ENCODE results near the gene ARSJ. TPM values are rescaled to one million over a fixed set of nuclear protein-coding genes. Genes with fewer than 3 reads are reported as not detected.

ARSJ gene
- total RNA-seq, 1 donor from 2014 or later, result 0.59 TPM

DNA sequence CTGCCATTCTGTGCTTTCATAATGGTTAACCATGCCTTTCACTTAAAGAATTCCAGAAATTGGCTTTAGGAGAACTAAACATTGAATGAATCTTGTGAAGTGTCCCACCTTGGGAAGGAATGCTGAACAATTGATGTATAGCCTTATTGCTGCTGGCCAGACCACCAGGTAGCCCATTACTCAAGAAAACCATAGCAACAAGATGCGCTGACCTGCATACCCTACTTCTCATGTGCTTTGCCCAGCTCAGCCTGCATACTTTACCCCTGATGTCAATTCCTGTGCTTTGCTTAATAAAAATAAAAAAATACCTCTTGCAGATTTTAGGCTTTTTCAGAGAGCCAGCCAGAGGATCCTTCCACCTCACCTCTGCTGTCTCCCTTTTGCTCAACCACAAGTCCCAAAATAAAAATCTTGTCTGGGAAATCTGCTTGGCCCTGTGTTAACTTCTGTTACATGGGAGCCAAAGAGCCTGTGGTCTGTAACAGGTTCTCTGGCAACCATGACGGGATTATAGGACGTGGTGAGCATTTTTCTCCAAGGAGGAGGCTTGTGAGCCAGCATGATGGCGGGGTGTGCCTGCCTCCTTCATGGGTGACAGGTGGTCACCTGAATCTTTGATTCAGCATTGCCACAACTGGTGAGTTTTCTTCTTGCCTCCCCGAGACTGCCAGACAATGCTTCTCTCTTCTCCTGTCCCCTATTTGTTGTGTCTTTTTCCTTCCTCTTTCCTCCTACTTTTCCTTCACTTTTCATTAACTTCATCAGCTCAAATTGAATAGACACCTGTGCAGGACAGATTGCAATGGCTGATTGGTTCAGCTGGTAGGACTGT is 106.8 kb downstream of the ARSJ start:
- ATAC-seq (no peak), DNase-seq (no peak)
- intact Hi-C loops (cut with micrococcal nuclease), result no loop called here

DNA sequence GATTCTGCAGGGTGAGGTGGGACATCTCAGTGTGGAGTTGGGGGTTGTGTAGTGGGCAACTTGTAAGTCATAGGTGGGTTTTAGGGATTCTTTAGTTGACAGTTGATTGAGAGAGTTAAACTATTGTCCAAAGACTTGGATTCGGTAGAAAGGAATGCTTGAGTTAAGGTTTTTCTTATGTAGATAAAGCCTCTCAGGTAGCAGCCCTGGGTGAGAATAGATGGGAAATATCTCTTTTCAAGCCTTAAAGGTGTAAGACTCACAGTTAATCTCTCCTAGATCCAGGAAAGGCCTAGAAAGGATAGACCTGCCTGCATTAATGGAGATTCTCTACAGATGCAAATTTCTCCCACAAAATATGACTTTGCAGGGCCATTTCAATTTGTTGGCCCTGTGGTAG is 108.4 kb downstream of the ARSJ start:
- DNase-seq (no peak), ATAC-seq (no peak)
- intact Hi-C loops (cut with micrococcal nuclease), result no loop called here

DNA sequence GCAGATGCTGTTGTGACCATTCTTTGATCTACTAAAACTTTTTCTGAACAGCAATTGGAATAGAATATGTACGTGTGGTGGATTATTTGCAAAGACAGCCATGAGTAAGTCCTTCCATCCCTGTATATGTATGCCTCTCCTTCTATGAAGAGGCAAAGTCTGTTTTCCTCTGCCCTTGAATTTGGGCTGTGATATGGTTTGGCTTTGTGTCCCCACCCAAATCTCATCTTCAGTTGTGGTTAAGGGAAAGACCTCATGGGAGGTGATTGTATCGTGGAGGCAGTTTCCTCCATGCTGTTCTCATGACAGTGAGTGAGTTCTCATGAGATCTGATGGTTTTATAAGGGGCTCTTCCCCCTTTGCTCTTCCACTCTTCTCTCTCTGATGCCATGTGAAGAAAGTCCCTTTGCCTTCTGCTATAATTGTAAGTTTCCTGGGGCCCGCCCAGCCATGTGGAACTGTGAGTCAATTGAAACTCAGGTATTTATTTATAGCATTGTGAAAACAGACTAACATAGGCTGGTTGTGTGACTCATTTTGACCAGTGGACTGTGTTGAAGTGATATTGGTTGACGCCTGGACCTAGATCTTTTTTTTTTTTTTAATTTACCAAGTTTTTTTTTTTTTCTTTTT is 109.6 kb downstream of the ARSJ start:
- ATAC-seq (no peak), DNase-seq (no peak)
- intact Hi-C loops (cut with micrococcal nuclease), result no loop called here

DNA sequence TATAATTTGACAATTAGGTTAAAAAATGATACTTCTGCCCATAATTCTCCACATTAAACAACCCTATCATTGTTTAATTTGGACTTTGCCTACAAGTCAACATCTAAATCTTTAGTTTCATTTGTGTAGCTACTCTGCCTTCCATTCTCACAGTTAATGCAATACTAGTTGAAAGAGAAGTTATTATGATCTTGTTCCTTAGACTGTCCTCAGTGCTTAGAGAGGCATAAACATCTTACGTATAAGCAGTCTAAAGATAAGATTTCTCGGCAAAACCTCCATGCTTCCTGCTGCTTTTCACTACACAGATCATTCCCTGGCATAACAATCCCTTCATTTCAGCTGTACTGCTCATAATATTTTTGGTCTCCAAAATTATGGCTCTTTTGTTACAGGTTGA is 112.8 kb downstream of the ARSJ start:
- no peak for ATAC-seq

DNA sequence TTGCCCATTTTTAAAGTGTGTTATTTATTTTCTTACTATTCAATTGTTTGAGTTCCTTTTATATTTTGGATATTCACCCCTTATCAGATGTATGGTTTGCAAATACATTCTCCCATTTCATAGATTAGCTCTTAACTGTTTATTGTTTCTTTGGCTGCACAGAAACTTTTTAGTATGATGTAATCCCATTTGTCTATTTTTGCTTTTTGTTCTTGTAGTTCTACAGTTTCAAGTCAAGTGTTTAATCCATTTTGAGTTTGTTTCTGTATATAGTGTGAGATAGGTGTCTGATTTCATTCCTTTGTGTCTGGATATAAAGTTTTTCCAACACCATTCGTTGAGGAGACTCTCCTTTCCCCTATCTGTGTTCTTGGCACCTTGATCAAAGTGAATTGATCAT is 120.5 kb downstream of the ARSJ start:
- ATAC-seq, result no peak
- no peak for DNase-seq
- intact Hi-C loops (cut with micrococcal nuclease), result no loop called here

More for the DNA sequence above, 112.8 kb downstream of the ARSJ start:
- intact Hi-C loops (cut with micrococcal nuclease), result no loop called here
- DNase-seq, result no peak

DNA sequence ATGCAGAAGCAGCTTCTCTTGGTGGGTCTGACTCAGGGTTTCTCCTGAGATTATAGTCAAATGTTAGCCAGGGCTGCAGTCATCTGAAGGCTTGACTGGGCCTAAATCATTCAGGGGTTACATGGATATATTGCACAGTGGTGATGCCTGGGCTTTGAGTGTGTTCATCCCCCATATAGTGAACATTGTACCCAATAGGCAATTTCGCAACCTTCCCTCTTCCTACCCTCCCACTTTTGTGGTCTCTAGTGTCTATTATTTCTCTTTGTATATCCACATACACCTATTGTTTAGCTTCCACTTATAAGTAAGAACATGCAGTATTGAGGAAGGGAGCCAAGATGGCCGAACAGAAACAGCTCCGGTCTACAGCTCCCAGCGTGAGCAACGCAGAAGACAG is 127.6 kb downstream of the ARSJ start:
- intact Hi-C loops (cut with micrococcal nuclease), result no loop called here
- DNase-seq (no peak), ATAC-seq (no peak)

Other genes with a start within 250 kb of the ARSJ start
- 232 TPM for gene CAMK2D, start 217.9 kb downstream of the ARSJ start, total RNA-seq

Data from left ventricle myocardium superior (tissue), 1 donor.